Iris pigment epithelial cell (primary cell): ENCODE data around the gene TSKU.
"Not testable (repeated sequence)": the region's sequence is repeated elsewhere in the genome, so short reads cannot be mapped to it uniquely, and the experiment has no call there.

Experiments used
- DNase-seq: peaks from one replicate; pipeline ENCODE4 v3.0.0-alpha.2; 2011; ENCODE audit warnings: low read depth

The TSKU gene

DNA sequence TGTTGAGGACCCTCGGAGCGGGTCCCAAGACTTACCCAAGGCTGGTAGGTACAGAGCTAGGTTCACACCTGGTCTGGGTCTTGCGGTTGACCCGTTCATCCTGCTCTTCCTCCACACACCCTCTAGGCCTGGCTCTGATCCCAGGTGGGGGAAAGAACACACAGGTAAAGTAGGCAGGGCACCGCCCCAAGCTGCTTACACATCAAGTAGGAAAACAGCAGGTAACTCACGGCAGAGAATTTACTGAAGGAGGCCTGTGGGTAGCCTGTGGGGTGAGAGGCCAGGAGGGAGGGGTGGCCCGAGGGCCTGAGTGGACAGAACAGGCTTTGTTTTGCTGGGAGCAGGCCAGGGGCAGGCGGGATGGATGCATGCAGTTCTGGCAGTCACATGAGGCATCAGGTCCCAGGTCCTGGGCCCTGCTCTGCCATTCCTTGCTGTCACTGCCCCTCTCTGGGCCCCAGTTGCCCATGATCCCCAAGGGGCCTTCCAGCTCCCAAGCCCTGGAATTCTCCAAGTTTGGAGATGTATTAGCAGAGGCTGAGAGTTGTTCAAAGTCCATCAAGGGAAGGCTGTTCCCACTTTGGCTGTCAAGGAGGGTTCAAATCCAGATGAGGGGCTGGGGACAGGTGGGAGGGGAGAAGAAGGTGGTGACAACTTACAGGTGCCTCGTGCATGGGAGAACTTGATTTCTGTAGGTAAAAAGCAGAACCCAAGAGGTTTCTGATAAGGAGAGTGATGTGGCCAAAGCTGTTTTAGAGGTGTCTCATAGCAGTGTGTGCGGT lies 5.7 kb downstream of the TSKU start:
- no peak for DNase-seq

DNA sequence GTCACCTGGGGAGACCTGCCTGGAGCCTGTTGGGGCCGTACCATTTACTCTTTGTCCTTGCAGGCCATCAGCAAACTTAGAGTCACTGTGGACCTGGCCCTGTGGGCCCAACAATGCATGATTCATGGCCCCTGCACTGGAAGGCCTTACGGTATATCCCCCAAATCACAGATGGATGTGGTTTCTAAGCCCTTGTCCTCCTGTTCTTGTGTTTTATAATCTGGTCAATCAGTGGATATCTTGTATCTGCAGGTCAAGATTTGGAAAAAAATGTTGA lies 6.2 kb downstream of the TSKU start:
- DNase-seq = no peak

DNA sequence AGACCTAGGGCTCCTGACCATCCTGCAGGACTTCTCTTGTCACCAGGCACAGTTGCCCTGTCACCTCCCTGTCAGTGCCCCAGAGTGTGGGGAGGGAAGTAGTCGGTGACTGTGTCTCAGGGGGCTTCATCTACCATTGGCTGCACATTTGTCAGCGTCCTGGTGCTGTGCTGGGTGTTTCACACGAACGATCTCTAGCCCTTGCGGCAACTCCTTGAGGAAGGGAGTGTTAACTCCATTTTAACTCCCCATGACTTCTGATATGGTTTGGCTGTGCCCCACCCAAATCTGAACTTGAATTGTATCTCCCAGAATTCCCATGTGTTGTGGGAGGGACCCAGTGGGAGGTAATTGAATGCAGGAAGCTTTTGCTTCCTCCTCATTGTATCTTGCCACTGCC lies 7.1 kb downstream of the TSKU start:
- DNase-seq = no peak

DNA sequence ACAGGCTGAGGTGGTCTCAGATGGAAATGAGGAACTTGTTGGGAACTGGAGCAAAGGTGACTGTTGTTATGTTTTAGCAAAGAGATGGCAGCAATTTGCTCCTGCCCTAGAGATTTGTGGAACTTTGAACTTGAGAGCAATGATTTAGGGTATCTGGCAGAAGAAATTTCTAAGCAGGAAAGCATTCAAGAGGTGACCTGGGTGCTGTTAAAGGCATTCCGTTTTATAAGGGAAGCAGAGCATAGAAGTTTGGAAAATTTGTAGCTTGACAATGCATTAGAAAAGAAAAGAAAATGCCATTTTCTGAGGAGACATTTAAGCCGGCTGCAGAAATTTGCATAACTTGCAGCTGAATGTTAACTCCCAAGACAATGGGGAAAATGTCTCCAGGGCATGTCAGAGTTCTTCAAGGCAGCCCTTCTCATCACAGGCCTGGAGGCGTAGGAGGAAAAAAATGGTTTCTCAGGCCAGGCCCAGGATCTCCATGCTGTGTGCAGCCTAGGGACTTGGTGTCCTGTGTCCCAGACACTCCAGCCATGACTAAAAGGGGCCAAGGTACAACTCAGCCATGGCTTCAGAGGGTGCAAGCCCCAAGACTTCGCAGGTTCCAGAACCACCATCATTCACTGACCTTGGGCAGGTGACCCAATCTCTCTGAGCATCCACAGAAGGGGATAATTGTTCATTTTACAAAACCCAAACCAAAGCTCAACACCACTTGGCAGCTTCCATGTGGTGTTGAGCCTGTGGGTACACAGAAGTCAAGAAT lies 8.0 kb downstream of the TSKU start:
- not testable (repeated sequence) for DNase-seq

DNA sequence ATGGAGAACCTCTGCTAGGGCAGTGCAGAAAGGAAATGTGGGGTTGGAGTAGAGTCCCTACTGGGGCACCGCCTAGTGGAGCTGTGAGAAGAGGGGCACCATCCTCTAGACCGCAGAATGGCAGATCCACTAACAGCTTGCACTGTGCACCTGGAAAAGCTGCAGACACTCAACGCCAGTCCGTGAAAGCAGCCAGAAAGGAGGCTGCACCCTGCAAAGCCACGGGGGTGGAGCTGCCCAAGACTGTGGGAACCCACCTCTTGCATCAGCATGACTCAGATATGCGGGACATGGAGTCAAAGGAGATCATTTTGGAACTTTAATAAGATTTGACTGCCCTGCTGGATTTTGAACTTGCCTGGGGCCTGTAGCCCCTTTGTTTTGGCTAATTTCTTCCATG lies 8.7 kb downstream of the TSKU start:
- peak; percentile 89 for DNase-seq

DNA sequence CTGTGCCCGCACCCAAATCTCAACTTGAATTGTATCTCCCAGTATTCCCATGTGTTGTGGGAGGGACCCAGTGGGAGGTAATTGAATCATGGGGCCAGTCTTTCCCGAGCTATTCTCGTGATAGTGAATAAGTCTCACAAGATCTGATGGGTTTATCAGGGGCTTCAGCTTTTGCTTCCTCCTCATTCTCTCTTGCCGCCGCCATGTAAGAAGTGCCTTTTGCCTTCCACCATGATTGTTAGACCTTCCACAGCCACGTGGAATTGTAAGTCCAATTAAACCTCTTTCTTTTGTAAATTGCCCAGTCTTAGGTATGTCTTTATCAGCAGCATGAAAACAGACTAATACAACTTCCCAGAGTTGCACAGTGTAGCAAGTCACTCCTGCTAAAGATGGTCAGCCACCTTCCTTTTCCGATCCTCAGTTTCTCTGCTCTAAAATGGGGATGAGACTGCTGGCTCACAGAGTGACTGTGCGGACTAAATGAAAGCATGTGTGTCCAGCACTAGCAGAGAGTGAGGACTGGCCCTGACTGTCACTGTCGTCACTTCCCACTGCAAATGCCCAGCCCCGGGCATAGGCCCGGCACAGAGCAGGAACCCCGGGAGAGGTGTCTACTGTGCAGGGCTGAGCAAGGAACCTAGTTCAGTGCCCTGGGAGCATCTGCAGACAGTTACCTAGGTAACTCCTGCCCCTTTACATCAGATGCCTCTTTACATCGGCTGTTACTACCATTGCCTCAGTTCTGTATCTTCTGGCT lies 9.5 kb downstream of the TSKU start:
- no peak for DNase-seq

DNA sequence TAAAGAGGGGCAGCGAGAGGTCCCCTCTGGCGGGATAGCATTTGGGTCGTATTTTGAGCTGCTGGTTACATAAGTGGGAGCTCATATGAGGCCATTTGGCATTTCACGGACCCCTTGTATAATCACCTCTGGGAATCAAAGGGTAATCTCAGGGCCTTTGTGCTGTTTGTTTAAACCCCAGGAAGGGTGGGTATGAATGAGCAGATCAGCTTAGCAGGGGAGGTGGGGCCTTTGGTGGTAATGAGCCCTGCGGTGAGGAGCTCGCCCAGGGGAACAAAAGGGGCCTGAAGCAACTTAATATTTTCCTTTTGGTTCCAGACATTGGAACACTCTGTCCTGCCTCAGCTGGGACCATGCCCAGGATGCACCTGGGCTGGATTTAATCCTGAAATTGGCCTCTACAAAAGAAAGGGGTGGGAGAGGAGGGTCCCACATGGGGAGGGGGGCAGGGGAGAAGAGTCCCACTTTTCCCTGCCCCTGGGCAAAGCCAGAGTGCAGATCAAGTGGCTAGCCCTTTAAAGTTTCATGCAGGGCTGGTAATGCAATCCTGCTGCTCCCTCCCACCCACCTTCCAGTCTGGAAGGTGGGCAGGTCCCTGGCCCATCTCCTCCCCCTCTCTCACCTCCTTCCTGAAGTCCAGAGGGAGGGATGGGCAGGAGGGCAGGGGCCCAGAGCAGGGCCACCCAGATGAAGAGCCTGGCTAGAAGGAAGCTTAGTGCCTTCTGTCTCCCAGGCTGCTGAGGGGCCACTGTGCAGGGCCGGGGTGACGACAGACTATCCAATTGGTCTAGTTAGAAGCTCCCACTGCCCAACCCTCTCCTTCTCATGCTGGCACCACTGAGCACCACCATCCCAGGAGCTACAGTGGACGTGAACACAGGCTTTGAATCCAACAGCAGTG lies 10.5 kb downstream of the TSKU start:
- DNase-seq = no peak

DNA sequence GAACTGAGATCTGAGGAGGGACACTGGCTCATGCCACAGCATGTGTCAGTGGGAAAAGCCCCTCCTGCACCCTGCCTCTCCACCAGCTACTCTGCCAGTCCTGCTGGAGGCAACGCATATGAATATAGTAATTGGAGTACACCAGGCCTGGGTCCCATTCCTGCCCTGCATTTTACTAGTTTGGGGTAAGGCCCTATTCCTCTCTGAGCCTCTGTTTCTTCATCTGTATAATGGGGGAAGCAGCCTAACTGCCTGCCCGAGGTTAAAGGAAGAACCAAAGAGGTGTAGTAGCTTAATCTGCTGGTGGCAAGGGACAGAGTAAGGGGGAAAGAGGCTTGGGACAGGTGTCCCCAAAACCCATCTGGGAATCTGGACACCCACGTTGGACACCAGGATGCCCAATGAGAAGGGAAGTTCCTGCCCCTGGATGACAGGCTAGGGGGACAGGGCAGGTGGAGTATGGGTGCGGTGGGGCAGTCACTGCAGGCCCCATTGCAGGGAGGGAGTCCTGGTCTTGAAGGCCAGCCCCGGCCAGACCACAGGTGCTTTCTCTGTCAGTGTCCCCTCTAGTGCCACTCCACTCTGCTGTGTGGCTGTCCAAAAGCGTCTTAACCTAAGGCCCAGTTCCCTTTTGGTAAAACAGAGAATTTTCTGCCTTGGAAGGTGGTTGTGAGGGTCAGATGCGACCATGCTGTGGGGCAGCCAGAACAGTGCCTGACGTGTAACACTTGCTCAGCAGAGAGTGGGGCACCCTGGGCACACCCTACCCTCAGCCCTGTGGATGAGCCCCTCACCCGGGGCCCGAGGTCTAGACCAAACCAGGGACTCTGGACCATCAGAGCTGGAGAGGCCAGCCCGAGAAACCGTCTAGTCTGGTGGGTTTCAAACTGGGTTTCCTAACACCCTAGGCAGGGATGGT lies 11.5 kb downstream of the TSKU start:
- DNase-seq = no peak

DNA sequence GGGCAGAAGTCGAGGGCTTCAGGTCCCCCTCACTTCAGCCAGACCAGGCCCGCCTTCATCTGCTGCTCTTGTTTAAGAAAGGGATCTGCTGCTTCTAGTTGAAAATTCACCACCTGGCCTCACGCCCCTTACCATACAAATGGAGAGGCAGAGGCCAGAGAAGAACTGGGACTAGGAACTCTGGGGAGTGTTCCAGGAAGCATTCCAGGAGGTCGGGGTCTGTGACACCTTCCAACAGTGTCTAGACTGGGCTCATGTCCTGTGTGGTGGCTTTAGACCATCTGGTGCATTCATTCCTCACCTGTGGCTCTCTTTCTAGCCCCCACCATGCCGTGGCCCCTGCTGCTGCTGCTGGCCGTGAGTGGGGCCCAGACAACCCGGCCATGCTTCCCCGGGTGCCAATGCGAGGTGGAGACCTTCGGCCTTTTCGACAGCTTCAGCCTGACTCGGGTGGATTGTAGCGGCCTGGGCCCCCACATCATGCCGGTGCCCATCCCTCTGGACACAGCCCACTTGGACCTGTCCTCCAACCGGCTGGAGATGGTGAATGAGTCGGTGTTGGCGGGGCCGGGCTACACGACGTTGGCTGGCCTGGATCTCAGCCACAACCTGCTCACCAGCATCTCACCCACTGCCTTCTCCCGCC lies 12.3 kb downstream of the TSKU start:
- DNase-seq = no peak

DNA sequence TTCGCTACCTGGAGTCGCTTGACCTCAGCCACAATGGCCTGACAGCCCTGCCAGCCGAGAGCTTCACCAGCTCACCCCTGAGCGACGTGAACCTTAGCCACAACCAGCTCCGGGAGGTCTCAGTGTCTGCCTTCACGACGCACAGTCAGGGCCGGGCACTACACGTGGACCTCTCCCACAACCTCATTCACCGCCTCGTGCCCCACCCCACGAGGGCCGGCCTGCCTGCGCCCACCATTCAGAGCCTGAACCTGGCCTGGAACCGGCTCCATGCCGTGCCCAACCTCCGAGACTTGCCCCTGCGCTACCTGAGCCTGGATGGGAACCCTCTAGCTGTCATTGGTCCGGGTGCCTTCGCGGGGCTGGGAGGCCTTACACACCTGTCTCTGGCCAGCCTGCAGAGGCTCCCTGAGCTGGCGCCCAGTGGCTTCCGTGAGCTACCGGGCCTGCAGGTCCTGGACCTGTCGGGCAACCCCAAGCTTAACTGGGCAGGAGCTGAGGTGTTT lies 12.8 kb downstream of the TSKU start:
- no peak for DNase-seq

DNA sequence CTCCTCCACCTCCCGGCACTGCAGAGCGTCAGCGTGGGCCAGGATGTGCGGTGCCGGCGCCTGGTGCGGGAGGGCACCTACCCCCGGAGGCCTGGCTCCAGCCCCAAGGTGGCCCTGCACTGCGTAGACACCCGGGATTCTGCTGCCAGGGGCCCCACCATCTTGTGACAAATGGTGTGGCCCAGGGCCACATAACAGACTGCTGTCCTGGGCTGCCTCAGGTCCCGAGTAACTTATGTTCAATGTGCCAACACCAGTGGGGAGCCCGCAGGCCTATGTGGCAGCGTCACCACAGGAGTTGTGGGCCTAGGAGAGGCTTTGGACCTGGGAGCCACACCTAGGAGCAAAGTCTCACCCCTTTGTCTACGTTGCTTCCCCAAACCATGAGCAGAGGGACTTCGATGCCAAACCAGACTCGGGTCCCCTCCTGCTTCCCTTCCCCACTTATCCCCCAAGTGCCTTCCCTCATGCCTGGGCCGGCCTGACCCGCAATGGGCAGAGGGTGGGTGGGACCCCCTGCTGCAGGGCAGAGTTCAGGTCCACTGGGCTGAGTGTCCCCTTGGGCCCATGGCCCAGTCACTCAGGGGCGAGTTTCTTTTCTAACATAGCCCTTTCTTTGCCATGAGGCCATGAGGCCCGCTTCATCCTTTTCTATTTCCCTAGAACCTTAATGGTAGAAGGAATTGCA lies 13.5 kb downstream of the TSKU start:
- DNase-seq = no peak

DNA sequence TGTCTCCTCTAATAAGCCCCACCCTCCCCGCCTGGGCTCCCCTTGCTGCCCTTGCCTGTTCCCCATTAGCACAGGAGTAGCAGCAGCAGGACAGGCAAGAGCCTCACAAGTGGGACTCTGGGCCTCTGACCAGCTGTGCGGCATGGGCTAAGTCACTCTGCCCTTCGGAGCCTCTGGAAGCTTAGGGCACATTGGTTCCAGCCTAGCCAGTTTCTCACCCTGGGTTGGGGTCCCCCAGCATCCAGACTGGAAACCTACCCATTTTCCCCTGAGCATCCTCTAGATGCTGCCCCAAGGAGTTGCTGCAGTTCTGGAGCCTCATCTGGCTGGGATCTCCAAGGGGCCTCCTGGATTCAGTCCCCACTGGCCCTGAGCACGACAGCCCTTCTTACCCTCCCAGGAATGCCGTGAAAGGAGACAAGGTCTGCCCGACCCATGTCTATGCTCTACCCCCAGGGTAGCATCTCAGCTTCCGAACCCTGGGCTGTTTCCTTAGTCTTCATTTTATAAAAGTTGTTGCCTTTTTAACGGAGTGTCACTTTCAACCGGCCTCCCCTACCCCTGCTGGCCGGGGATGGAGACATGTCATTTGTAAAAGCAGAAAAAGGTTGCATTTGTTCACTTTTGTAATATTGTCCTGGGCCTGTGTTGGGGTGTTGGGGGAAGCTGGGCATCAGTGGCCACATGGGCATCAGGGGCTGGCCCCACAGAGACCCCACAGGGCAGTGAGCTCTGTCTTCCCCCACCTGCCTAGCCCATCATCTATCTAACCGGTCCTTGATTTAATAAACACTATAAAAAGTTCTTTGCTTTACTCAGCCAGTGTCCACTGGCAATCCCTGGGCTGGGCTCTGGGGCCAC lies 14.4 kb downstream of the TSKU start:
- no peak for DNase-seq

DNA sequence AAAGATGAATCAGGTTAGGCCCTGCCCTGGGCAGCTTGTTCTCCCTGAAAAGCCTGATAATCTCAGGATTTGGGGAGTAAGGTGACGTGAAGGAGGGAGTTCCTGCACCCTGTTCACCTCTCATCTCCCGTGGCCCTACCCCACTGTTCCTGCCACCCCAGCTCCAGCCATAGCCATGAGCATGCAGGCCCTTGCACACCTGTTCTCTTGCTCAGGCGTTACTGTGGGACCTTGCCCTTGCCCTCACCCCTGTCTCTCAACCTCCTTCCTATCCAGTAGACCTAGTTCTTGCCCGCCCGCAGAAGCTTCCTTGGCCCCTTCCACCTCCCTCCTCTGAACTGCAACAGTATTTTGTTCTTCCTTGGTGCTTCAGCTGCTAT lies 15.0 kb downstream of the TSKU start:
- DNase-seq = no peak

DNA sequence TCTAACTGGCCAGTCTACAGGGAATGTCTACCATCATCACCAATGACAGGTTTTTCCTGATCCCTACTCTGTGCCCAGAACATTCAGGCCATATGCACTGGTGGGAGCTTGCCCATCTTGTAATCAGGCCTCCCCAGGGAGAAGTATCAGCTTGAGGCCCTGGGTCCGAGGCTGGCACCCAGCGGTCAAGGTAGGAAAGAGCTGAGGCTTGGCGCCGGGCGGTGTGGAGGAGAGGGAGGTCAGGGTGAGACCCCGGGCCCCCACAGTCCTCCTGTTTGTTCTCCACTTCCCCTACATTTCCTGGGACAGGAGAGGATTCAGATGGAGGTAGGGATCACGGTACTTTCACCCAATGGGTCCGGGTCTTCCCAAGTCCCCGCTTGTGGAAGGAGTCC lies 15.5 kb downstream of the TSKU start:
- no peak for DNase-seq

DNA sequence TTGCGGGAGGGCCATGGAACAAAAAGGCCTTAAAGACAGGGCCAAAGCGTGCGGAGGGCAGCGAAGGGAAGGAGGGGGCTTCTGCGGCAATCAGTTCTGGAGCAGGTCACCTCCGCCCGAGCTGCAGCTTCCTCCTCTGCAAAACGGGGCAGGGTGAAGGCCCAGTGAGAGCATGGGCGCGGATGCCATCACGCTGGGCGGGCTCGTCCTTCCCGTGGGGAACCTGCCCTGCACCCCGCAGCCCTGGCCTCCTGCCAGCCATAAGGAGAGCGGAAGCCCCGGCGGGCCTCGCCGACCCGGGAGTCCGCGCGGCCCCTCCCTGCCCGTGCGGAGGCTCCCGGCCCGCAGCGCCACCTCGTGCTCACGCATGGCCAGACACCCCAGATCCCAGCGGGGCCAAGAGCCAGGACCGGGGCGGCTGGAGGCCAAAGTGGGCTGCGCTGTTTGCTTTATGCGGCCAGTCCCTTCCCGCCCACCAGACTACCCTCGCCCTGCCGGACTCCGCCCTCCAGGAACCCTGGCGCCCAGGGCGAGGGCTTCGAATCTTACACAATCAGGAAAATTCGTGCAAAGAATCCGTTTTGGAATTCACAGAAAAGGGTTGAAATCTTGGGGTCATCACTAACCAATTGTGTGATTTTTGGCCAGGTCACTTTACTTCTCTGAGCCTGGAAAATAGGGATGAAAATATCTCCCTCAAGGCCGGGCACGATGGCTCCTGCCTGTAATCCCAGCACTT lies 16.1 kb downstream of the TSKU start:
- peak; percentile 69 for DNase-seq

DNA sequence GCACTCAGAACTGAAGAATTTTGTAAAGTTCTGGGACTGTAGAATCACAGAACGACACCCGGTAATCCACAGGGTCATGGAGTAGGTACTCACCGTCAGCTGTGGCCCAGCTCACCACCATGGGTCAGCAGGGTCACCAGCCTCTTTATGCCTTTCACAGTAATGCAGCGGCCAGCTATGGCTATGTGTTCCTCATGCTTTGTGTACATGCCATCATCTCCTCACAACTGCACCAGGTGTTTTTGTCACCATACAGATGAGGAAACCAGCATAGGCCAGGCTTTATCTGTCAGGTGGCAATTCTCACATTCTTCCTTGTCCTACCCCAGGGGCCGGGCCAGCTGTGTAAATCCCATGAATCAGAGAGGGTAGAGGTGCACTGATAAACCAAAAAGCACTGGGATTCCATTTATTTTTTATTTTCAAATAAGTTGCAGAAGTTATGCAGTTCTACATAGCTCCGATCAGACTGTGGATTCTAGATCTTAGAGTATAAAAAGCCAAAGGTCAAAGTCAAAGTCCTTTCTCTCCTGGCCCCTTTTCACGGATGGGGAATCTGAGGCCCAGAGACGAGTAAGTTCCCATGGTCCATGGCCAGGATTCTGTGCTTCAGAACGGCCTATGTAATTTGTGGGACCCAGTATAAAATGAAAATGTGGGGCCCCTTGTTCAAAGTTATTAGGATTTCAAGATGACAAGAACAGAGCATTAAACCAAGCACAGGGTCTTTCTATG lies 17.5 kb downstream of the TSKU start:
- no peak for DNase-seq

DNA sequence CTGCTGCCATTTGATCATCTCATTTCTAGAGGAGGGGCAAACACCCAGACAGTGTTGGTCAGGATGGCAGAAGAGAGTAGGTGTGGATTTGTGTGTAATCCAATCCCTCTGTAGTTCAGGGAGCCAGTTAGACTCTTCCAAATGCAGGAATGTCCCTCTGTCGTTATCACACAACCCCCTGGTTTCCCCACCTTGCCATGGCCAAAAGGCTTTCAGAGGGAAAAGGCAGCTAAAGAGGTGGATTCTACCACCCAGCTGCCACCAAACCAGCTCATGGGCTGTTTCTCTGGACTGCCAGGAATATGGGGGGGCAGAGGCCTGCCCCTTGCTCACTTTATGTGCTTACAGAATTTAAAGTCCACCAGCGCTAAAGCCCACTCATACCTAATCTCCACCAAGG lies 18.1 kb downstream of the TSKU start:
- DNase-seq = no peak
